Measurements from ENCODE around the gene FGFR3.

- TF ChIP-seq CTCF (IDR thresholded peaks at IDR 0.05) = no peak
- no peak for TF ChIP-seq POLR2A (IDR thresholded peaks at IDR 0.05)
Measured at GRCh38 chr4:1854752-1855151, 61.7 kb downstream of the FGFR3 start.
